Esophagus (tissue), 2 donors: ENCODE data around the gene OR2V1. TPM values are rescaled to one million over a fixed set of nuclear protein-coding genes. Genes with fewer than 3 reads are reported as not detected.
"Not testable (repeated sequence)": the region's sequence is repeated elsewhere in the genome, so short reads cannot be mapped to it uniquely, and the experiment has no call there.

Source experiments
- H3K27ac ChIP-seq, 2 donors: one replicate each; pipeline ENCODE4 v1.5.1; 2013; ENCODE audit warnings: low read depth in 2 of 2, mild to moderate bottlenecking in 2 of 2, inconsistent platforms in 1 of 2, low read length in 1 of 2, moderate library complexity in 1 of 2
- H3K27me3 ChIP-seq, 2 donors: one replicate each; pipeline ENCODE4 v1.6.1; 2013; ENCODE audit warnings: low read length in 2 of 2, control low read depth in 1 of 2, mild to moderate bottlenecking in 1 of 2; ENCODE audit not compliant: insufficient read depth in 2 of 2, control insufficient read depth in 1 of 2
- H3K36me3 ChIP-seq, 2 donors: one replicate each; pipeline ENCODE4 v1.6.1; 2013; ENCODE audit warnings: low read length in 1 of 2; ENCODE audit not compliant: control insufficient read depth in 2 of 2, insufficient read depth in 2 of 2
- H3K4me1 ChIP-seq, 2 donors: one replicate each; pipeline ENCODE4 v1.6.1; 2013; ENCODE audit warnings: low read length in 1 of 2; ENCODE audit not compliant: control insufficient read depth in 2 of 2, insufficient read depth in 2 of 2
- H3K4me3 ChIP-seq, 2 donors: one replicate each; pipeline ENCODE4 v1.5.1; 2013; ENCODE audit warnings: low read length in 2 of 2, mild to moderate bottlenecking in 2 of 2, low read depth in 1 of 2, moderate library complexity in 1 of 2
- H3K9me3 ChIP-seq, 2 donors: one replicate each; pipeline ENCODE4 v1.6.1; 2013; ENCODE audit warnings: mild to moderate bottlenecking in 2 of 2, low read depth in 1 of 2, low read length in 1 of 2, moderate library complexity in 1 of 2; ENCODE audit not compliant: control insufficient read depth in 2 of 2, insufficient read depth in 1 of 2
- WGBS, 2 donors: extraction: QIAGEN DNeasy Blood & Tissue Kit; methylation state at CpG; one replicate each; pipeline ENCODE4 v1.1.7; 2013; 5-methylcytosine and 5-hydroxymethylcytosine counted together
- polyA plus RNA-seq, 2 donors: library from polyadenylated mRNA; stranded (reverse); fragments of 200-250 nt; gene quantifications; one replicate each; pipeline ENCODE4 v1.2.3, GENCODE V29; 2013
- donor health status: healthy with polysubstance abuse.
- donor health status: Bipolar disorder and iron deficiency.

Gene OR2V1
- polyA plus RNA-seq, 2 donors, result not detected

GRCh38 chr5:181169459-181170236, 38.7 kb upstream of the OR2V1 start:
- WGBS, 2 donors, result 10 to 11% methylated on average over 50 of the region's 50 CpGs
- H3K4me1 ChIP-seq, H3K4me3 ChIP-seq, H3K27me3 ChIP-seq, H3K27ac ChIP-seq, H3K9me3 ChIP-seq, H3K36me3 ChIP-seq: not testable (repeated sequence)

GRCh38 chr5:181168595-181169118, 37.7 kb upstream of the OR2V1 start:
- H3K36me3 ChIP-seq, result no peaks in the 10 kb centered on the region
- 34 to 40% methylated on average over 14 of the region's 14 CpGs for WGBS, 2 donors
- H3K4me3 ChIP-seq, result no peak overlapping the region
- peaks cover 0 to 8% of the 10 kb centered on the region in 2 donors for H3K9me3 ChIP-seq
- H3K27ac ChIP-seq, result no peak overlapping the region
- H3K27me3 ChIP-seq, result peaks cover 2 to 8% of the 10 kb centered on the region in 2 donors
- peaks cover 3 to 6% of the 10 kb centered on the region in 2 donors for H3K4me1 ChIP-seq

GRCh38 chr5:181167814-181168488, 37.0 kb upstream of the OR2V1 start:
- H3K4me3 ChIP-seq, result no peak overlapping the region
- H3K4me1 ChIP-seq, result peaks cover 3 to 6% of the 10 kb centered on the region in 2 donors
- H3K27ac ChIP-seq, result no peak overlapping the region
- H3K27me3 ChIP-seq, result peaks cover 2 to 8% of the 10 kb centered on the region in 2 donors
- no peaks in the 10 kb centered on the region for H3K36me3 ChIP-seq
- 15 to 18% methylated on average over 11 of the region's 11 CpGs for WGBS, 2 donors
- H3K9me3 ChIP-seq, result peaks cover 0 to 10% of the 10 kb centered on the region in 2 donors

DNA sequence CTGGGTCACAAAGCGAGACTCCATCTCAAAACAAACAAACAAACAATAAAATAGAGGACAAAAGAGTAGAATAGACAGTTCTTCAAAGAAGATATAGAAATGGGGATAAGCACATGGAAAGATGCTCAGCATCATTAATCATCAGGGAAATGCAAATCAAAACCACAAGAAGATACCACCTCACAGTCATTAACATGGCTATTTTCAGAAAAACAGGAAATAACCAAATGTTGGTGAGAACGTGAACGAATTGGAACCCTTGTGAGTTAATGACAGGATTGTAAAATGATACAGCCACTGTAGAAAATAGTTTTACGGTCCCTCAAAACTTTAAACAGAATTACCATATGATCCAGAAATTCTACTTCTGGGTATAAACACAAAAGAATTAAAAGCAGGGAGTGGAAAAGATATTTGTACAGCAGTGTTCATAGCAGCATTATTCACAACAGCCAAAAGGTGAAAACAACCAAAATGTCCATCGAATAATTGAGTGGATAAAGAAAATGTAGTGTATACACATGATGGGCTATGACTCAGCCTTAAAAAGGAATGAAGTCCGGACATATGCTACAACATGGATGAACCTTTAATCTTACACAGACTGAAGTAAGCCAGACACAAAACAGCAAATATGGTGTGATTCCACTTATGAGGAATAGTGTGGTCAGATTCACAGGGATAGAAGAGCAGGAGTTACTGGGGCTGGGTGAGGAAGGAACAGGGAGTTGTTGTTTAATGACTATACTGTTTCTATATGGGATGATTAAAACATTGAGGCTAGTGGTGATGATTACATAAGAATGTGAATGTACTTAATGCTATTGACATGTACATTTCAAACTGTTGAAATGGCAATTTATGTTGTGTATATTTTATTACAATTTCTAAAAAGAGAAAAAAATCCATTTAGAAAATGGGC, 36.1 kb upstream of the OR2V1 start:
- peaks cover 3 to 6% of the 10 kb centered on the region in 2 donors for H3K4me1 ChIP-seq
- H3K27ac ChIP-seq, result no peak overlapping the region
- H3K4me3 ChIP-seq, result no peak overlapping the region
- 61 to 63% methylated on average over 6 of the region's 6 CpGs for WGBS, 2 donors
- peaks cover 0 to 10% of the 10 kb centered on the region in 2 donors for H3K9me3 ChIP-seq
- peaks cover 2 to 6% of the 10 kb centered on the region in 2 donors for H3K27me3 ChIP-seq
- H3K36me3 ChIP-seq, result no peaks in the 10 kb centered on the region

GRCh38 chr5:181164076-181164952, 33.3 kb upstream of the OR2V1 start:
- H3K4me3 ChIP-seq, result no peak overlapping the region
- H3K4me1 ChIP-seq, result peaks cover 0 to 8% of the 10 kb centered on the region in 2 donors
- H3K36me3 ChIP-seq, result no peaks in the 10 kb centered on the region
- WGBS, 2 donors, result 22 to 31% methylated on average over 47 to 49 of the region's 52 CpGs
- no peak overlapping the region for H3K27ac ChIP-seq
- peaks cover 0 to 2% of the 10 kb centered on the region in 2 donors for H3K27me3 ChIP-seq
- peaks cover 0 to 5% of the 10 kb centered on the region in 2 donors for H3K9me3 ChIP-seq

DNA sequence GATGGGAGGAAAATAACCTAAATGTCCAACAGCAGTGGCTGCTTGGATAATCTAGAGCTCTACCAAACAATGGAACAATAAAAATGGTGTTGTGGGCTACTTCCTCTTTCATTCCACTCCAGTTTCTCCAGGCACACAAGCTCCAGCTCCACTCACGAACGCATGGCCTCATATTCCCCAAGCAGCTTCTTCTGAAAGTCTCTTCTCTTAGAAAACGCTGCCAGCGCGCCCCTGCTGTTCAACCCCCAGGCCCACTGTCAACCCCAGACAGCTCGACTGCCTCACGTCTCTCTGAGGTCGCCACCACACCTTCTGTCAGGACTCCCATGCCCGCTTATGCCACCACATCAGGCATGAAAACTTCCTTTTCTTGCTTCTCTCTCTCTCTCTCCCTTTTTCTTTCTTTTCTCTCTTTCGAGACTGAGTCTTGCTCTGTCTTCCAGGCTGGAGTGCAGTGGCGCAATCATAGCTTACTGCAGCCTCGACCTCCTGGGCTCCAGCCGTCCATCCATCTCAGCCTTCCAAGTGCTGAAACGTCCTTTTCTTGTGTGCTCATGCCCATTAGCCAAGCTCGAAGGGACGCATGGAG, 32.6 kb upstream of the OR2V1 start:
- WGBS, 2 donors, result 53 to 61% methylated on average over 14 to 16 of the region's 16 CpGs
- Histone ChIP-seq H3K27me3 (no peaks in the 10 kb centered on the region), H3K4me1 (peaks cover 0 to 8% of the 10 kb centered on the region in 2 donors), H3K4me3 (no peak overlapping the region), H3K27ac (no peak overlapping the region), H3K36me3 (no peaks in the 10 kb centered on the region), H3K9me3 (peaks cover 0 to 5% of the 10 kb centered on the region in 2 donors)

DNA sequence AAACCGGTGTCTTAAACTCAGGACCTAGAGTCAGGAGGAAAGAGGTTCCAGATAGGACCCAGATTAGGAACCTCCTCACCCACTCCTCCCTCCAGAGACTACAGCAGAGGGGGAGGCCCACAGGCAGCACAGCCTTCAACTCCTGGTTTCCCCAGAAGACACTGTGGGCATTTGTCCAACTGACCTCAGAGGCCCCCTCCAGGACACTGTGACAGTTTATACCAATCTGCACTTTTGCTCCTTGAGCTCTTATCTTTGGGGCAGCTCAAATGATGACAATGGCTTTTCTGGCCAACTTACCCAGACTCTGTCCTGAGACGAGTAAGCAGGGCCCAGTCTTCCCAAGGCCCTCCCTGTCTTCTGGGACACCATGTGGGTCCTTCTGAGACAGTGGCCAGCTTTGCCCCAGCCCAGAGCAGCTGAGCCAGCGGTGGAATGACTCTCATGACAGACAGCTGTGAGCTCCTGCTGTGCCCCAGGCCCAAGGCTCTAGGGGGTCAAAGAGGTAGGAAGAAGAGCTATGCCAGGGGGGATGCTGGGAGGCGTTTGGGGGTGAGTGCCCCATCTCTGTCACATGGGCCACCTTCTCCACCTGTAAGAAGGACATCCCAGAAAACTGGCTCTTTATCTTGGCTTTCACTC, 30.7 kb upstream of the OR2V1 start:
- no peaks in the 10 kb centered on the region for H3K36me3 ChIP-seq
- WGBS, 2 donors, result 69 to 84% methylated on average over 4 of the region's 4 CpGs
- peaks cover 0 to 5% of the 10 kb centered on the region in 2 donors for H3K9me3 ChIP-seq
- H3K27me3 ChIP-seq, result no peaks in the 10 kb centered on the region
- H3K4me3 ChIP-seq, result no peak overlapping the region
- peak overlapping the region in 1 of 2 donors; percentile 7 for H3K27ac ChIP-seq
- peaks cover 0 to 8% of the 10 kb centered on the region in 2 donors for H3K4me1 ChIP-seq
